Activated CD4-positive, alpha-beta T cell treated with anti-CD3 and anti-CD28 coated beads, Interleukin-2, Interleukin-6, amounts not matched to agents 100 ng/mL and 50 ng/mL, durations not matched to agents 16 hours and 8 hours (primary cell): Measurements from ENCODE around the gene RIMBP2.

Source experiments
- DNase-seq: peaks from one replicate; pipeline ENCODE4 v3.0.0-alpha.2; 2020

The RIMBP2 gene

GRCh38 chr12:130477701-130478100 is 238.4 kb downstream of the RIMBP2 start:
- DNase-seq, result no peak

GRCh38 chr12:130477266-130477665 is 238.8 kb downstream of the RIMBP2 start:
- DNase-seq, result no peak

- no peak for DNase-seq
Measured at GRCh38 chr12:130476451-130477135, 239.5 kb downstream of the RIMBP2 start.

- no peak for DNase-seq
Measured at GRCh38 chr12:130474599-130475269, 241.4 kb downstream of the RIMBP2 start.

- no peak for DNase-seq
Measured at GRCh38 chr12:130473266-130473665, 242.8 kb downstream of the RIMBP2 start.

DNA sequence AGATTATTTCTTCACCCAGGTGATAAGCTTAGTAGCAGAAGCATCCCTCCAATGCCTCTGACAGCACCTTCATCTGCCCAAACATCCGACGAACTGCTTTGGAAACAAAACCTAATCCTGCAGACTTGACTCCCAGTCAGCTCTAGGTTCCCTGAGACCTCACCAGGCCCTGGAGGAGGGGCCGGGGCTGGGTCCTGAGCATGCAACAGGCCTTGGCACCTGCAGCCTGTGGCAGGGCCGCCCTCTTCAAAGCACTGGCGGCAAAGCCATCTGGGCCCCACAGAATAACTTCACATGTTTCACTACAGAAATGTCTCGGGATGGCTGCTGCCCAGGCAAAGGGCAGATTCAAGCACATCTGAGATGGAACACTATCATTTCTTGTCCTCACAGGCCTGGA is 245.1 kb downstream of the RIMBP2 start:
- DNase-seq, result no peak

DNA sequence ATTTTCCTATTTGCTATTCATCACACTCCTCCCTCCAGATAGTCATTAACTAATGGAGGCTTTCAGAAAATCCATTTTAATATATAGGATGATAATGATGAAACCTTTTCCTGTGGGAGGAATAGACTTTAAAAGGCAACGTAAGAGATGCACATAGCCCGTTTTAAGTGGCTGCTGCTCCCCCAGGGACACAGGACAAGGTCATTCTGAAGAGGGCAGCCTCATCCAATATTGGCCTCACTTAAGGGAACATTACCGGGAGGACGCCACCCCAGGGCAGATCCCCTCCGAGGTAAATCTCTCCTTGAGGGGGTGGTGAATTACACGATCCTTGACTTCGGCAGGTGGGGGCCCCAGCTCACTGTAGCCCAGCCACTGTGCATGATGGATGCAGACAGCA is 246.5 kb downstream of the RIMBP2 start:
- no peak for DNase-seq

- DNase-seq, result no peak
Measured at GRCh38 chr12:130468700-130469245, 247.3 kb downstream of the RIMBP2 start.

- DNase-seq, result no peak
Measured at GRCh38 chr12:130468186-130468585, 247.9 kb downstream of the RIMBP2 start.

DNA sequence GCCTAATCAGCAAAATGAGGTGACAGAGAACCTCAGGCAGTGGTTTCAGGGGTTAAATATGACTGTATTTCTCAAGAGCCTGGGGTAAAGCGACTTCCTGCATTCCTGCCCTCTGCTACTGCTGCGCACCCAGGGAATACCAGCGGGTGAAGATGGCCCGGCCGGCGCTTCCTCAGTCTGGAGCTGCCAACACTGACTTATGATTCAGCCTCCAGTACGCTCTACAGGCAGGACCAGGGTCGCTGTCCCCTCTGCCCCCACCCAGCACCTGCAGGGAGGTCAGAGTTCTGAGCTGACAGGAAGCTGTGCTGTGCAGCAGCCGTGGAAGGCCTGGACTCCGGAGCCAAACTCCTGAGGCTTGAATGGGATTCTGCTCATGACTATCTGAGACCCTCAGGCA is 250.5 kb downstream of the RIMBP2 start:
- no peak for DNase-seq

- DNase-seq, result no peak
Measured at GRCh38 chr12:130465046-130465445, 251.1 kb downstream of the RIMBP2 start.

- DNase-seq, result no peak
Measured at GRCh38 chr12:130463818-130464670, 252.1 kb downstream of the RIMBP2 start.

DNA sequence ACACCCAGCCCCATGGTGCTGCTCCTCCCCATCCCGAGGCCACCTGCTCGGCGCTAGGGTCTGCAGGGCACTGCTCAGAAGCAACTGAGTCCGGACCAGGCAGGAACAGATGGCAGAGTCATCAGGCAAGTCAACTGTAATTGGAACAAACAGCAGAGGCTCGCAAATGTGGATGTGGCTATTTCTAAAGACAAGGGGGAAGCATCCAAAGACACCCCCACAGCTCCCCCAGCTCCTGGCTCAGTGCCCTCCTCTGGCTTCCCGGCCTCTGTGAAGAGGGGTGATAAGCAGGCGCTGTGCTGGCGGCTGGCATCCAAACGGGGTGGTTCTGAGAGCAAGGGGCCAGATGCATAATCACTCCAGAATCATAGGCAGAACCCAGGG is 252.8 kb downstream of the RIMBP2 start:
- DNase-seq, result no peak

DNA sequence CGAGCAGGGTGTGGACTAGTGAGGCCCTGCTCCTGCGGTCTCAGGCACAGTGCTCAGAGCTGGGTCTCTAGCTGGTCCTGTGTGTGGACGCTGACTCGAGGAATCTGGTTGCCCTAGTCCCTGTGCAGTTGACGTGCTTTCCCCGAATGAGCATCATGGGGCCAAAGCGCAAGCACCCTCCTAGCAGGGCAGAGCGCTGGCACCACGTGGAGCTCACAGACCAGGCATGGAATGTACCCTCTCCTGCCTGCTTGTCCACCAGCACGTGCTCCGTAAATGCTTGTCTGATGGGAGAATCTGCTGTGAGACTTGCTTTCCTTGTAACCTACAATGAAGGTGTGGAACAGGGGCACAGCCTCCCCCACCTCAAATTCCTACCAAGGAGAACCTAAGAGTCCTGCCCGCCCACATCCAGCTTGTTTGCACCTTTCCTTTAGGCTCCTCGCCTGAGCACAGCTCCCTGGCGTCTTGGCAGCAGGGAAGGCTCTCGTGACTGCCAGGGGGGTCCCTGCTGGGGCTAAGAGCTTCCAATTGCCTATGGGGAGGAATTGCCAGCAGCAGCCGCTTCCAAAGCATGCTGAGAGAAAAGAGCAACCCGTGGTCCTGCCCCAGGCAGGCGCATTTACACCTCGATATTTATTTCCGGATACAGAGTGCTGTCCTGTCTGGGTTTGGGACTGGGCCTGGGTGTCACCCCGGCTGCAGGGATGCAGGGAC is 253.4 kb downstream of the RIMBP2 start:
- no peak for DNase-seq

GRCh38 chr12:130461839-130462557 is 254.1 kb downstream of the RIMBP2 start:
- DNase-seq, result no peak

DNA sequence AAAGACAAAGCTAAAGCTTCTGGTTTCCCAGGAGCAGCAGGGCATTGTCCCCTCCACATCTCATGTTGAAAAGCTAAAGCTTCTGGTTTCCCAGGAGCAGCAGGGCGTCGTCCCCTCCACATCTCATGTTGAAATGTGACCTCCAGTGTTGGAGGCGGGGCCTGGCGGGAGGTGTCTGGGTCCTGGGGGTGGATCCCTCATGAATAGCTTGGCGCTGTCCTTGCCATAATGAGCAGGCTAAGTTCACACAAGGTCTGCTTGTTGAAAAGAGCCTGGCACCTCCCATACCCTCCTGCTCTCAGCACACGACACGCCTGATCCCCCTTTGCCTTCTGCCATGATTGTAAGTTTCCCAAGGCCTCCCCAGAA is 254.7 kb downstream of the RIMBP2 start:
- no peak for DNase-seq

GRCh38 chr12:130460611-130461446 is 255.3 kb downstream of the RIMBP2 start:
- no peak for DNase-seq

DNA sequence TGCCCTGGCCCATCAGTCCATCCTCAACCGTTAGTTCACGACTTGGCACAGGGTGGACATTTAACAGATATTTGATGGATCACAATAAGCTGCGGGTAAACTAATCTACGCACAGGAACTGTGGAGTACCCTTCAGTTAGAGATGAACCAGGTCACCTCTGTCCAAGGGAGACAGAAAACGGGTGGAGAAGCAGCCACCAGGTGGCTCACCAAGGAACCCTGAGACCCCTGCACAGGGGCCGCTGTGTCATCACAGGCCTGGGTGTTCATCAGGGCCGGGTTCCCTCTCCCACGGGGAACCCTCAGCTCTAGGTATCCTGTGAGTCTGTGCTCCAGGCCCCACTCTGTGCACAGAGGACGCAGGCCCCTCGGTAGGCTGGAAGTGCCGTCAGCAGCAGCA is 256.2 kb downstream of the RIMBP2 start:
- no peak for DNase-seq

DNA sequence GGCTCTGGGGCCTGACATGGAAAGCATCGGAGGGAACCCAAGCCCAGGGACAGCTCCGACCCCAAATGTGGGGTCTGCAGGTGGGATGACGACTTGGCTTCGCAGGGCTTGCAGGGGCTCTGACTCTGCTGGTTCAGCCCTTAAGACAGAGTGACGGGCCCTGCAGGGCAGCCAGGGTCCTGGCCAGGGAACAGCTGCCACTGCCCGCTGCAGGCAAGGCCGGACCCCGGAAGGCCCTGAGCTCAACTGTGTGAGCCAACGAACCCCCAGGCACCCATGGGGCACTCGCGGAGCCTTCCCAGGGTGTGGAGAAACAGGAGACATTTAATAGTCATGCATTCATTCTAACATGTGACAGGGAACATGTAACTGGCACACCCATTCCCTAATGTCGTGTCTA is 257.8 kb downstream of the RIMBP2 start:
- DNase-seq, result no peak

DNA sequence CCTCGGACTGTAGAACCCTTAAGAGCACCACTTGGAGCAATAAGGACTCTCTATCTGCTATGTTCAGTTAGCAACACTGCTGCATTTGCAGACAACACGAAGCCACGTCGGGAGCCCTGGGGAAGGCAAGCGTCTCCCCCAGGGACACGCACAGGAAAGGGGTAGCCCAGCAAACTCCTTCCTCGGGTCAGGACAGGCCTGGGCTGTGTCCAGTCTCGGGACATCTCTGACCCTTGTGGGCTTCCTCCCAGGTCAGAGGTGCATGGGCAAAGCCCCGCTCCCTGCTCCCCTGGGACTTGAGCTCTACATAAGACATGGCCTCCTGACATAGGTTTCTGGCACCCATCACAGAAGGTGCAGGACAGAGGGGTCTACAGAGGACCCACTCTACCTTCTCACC is 258.9 kb downstream of the RIMBP2 start:
- DNase-seq, result no peak
